ENCODE data around the gene RLF. TPM values are rescaled to one million over a fixed set of nuclear protein-coding genes. Genes with fewer than 3 reads are reported as not detected.

Gene RLF
- total RNA-seq (2022; extraction: Qiagen RNA extraction), result 5.1 to 6.8 TPM (median 6.2 TPM) in 5 replicates

GRCh38 chr1:40161125-40161887 lies at the start of gene RLF:
Gene RLF, plus strand, starts transcription at chr1:40161387. Its CDS starts 13 bp downstream, at chr1:40161400.

GRCh38 chr1:40247655-40248054 lies 86.5 kb downstream of the RLF start, which contains the start of gene TMCO2:
Gene TMCO2, plus strand, starts transcription at chr1:40247937. Its CDS starts 57 bp downstream, at chr1:40247994.

GRCh38 chr1:40257688-40258444 lies 96.7 kb downstream of the RLF start, which contains the start of gene ZMPSTE24:
Gene ZMPSTE24, plus strand, starts transcription at chr1:40258236. Its CDS starts 36 bp downstream, at chr1:40258272.

Other genes with a start within 250 kb of the RLF start
- 8.4 to 11.4 TPM (median 10.4 TPM) in 5 replicates for gene MFSD2A, start 206.2 kb upstream of the RLF start, total RNA-seq (2022; extraction: Qiagen RNA extraction)
- gene CAP1, start 120.7 kb upstream of the RLF start, total RNA-seq (2022; extraction: Qiagen RNA extraction), result 228 to 275 TPM (median 266 TPM) in 5 replicates
- gene PPT1, start 64.1 kb upstream of the RLF start, total RNA-seq (2022; extraction: Qiagen RNA extraction), result 64.6 to 70.6 TPM (median 66.3 TPM) in 5 replicates
- gene TMCO2, start 86.5 kb downstream of the RLF start, total RNA-seq (2022; extraction: Qiagen RNA extraction), result not detected in 5 replicates
- gene ZMPSTE24, start 96.8 kb downstream of the RLF start, total RNA-seq (2022; extraction: Qiagen RNA extraction), result 36.9 to 43.6 TPM (median 37.7 TPM) in 5 replicates
- 0.17 to 0.25 TPM (median 0.19 TPM) in 5 replicates for gene COL9A2, start 155.9 kb downstream of the RLF start, total RNA-seq (2022; extraction: Qiagen RNA extraction)
- gene SMAP2, start 212.3 kb downstream of the RLF start, total RNA-seq (2022; extraction: Qiagen RNA extraction), result 8.9 to 10.7 TPM (median 9.3 TPM) in 5 replicates